ENCODE measurements around the gene ROBO1.

GRCh38 chr3:78951342-78951945 lies 816.4 kb downstream of the ROBO1 start:
- TF ChIP-seq POLR2A (IDR thresholded peaks at IDR 0.05; ENCODE audit: low read depth, low read length) = no peak
- no peak for TF ChIP-seq TAF1 (IDR thresholded peaks at IDR 0.05; ENCODE audit: borderline replicate concordance, low read depth, low read length)

Data from GM12892 (cell line).